Loucy (cell line): ENCODE results near the gene GRB10.

ENCODE experiments used
- H2AFZ ChIP-seq: fragments of 200-600 bp; sonication (generic); 2 replicates; pipeline ENCODE4 v1.6.0; 2016; ENCODE audit warnings: antibody characterized with exemption, mild to moderate bottlenecking, low read length, moderate library complexity
- H3F3A ChIP-seq: fragments of 200-600 bp; 2 replicates; pipeline ENCODE4 v1.6.0; 2016; ENCODE audit warnings: antibody characterized with exemption, low read depth, mild to moderate bottlenecking
- H3K27me3 ChIP-seq: fragments of 200-600 bp; sonication (generic); 2 replicates; pipeline ENCODE4 v1.6.1; 2014; ENCODE audit warnings: low read length, mild to moderate bottlenecking; ENCODE audit not compliant: insufficient read depth, poor library complexity, severe bottlenecking
- H3K36me3 ChIP-seq: fragments of 200-600 bp; sonication (generic); 2 replicates; pipeline ENCODE4 v1.6.1; 2016; ENCODE audit warnings: low read length; ENCODE audit not compliant: insufficient read depth
- H3K4me1 ChIP-seq: fragments of 200-600 bp; sonication (generic); 2 replicates; pipeline ENCODE4 v1.5.1; 2014; ENCODE audit warnings: low read length, mild to moderate bottlenecking; ENCODE audit not compliant: insufficient read depth, poor library complexity, severe bottlenecking
- H3K4me2 ChIP-seq: fragments of 200-600 bp; sonication (generic); 2 replicates; pipeline ENCODE4 v1.6.0; 2014; ENCODE audit warnings: antibody characterized with exemption, low read length, low read depth, mild to moderate bottlenecking; ENCODE audit not compliant: poor library complexity, severe bottlenecking
- H3K4me3 ChIP-seq: fragments of 200-600 bp; sonication (generic); 2 replicates; pipeline ENCODE4 v1.5.1; 2014; ENCODE audit warnings: low read length, mild to moderate bottlenecking, mixed read lengths; ENCODE audit not compliant: poor library complexity, severe bottlenecking
- H3K79me2 ChIP-seq: fragments of 200-600 bp; sonication (generic); 2 replicates; pipeline ENCODE4 v1.6.1; 2014; ENCODE audit warnings: low read length; ENCODE audit not compliant: insufficient read depth
- H3K9ac ChIP-seq: fragments of 200-600 bp; sonication (generic); 2 replicates; pipeline ENCODE4 v1.6.0; 2014; ENCODE audit warnings: mild to moderate bottlenecking, low read depth, low read length, moderate library complexity; ENCODE audit not compliant: poor library complexity, severe bottlenecking
- H3K9me2 ChIP-seq: fragments of 200-600 bp; sonication (generic); replicated peaks from 2 replicates; pipeline ENCODE4 v1.6.1; 2016; ENCODE audit warnings: low read depth, low read length, mixed read lengths
- H3K9me3 ChIP-seq: fragments of 200-600 bp; sonication (generic); 2 replicates; pipeline ENCODE4 v1.6.1; 2014; ENCODE audit warnings: mild to moderate bottlenecking, antibody characterized with exemption, low read length, low read depth; ENCODE audit not compliant: insufficient read depth
- H4K20me1 ChIP-seq: fragments of 200-600 bp; sonication (generic); 2 replicates; pipeline ENCODE4 v1.6.0; 2014; ENCODE audit warnings: antibody characterized with exemption, low read length, mild to moderate bottlenecking; ENCODE audit not compliant: insufficient read depth, poor library complexity, severe bottlenecking
- CTCF ChIP-seq: fragments of 200-600 bp; sonication (generic); conservative IDR thresholded peaks from 2 replicates; pipeline ENCODE4 v1.5.1; 2014; ENCODE audit warnings: mild to moderate bottlenecking, antibody characterized with exemption, low read length
- EZH2phosphoT487 ChIP-seq: fragments of 200-600 bp; IDR thresholded peaks from 2 replicates; pipeline ENCODE4 v1.6.1; 2018; ENCODE audit warnings: antibody characterized with exemption, mild to moderate bottlenecking, moderate library complexity, borderline replicate concordance

The GRB10 gene

GRCh38 chr7:50801907-50802306 is 19.2 kb upstream of the GRB10 start:
- no peaks in the 10 kb centered on the region for H4K20me1 ChIP-seq
- H3K9me3 ChIP-seq = no peaks in the 10 kb centered on the region

GRCh38 chr7:50799873-50800272 is 17.2 kb upstream of the GRB10 start:
- H3K27me3 ChIP-seq = no peaks in the 10 kb centered on the region
- H3K9me2 ChIP-seq = no peaks in the 10 kb centered on the region
- H3K4me3 ChIP-seq = no peak overlapping the region
- H4K20me1 ChIP-seq = no peaks in the 10 kb centered on the region
- no peak overlapping the region for H2AFZ ChIP-seq
- no peaks in the 10 kb centered on the region for H3K4me1 ChIP-seq
- H3K9ac ChIP-seq = no peak overlapping the region
- no peak overlapping the region for H3K4me2 ChIP-seq
- no peaks in the 10 kb centered on the region for H3K79me2 ChIP-seq
- TF ChIP-seq CTCF (no peak), EZH2phosphoT487 (no peak)
- H3F3A ChIP-seq = no peaks in the 10 kb centered on the region
- H3K9me3 ChIP-seq = no peaks in the 10 kb centered on the region
- H3K36me3 ChIP-seq = no peaks in the 10 kb centered on the region

More at GRCh38 chr7:50801907-50802306, 19.2 kb upstream of the GRB10 start:
- H3K9me2 ChIP-seq = no peaks in the 10 kb centered on the region
- no peaks in the 10 kb centered on the region for H3K36me3 ChIP-seq
- TF ChIP-seq EZH2phosphoT487 = no peak
- no peak for TF ChIP-seq CTCF
- H2AFZ ChIP-seq = no peak overlapping the region
- no peak overlapping the region for H3K4me3 ChIP-seq
- H3F3A ChIP-seq = no peaks in the 10 kb centered on the region
- no peaks in the 10 kb centered on the region for H3K27me3 ChIP-seq
- no peak overlapping the region for H3K9ac ChIP-seq
- no peak overlapping the region for H3K4me2 ChIP-seq
- H3K79me2 ChIP-seq = no peaks in the 10 kb centered on the region
- H3K4me1 ChIP-seq = no peaks in the 10 kb centered on the region

GRCh38 chr7:50798126-50798525 is 15.4 kb upstream of the GRB10 start:
- Histone ChIP-seq H3F3A (no peaks in the 10 kb centered on the region), H3K4me1 (no peaks in the 10 kb centered on the region), H3K9ac (no peak overlapping the region), H4K20me1 (no peaks in the 10 kb centered on the region), H3K27me3 (no peaks in the 10 kb centered on the region), H3K36me3 (no peaks in the 10 kb centered on the region), H3K4me3 (no peak overlapping the region), H3K4me2 (no peak overlapping the region), H2AFZ (no peak overlapping the region), H3K9me3 (no peaks in the 10 kb centered on the region), H3K9me2 (no peaks in the 10 kb centered on the region), H3K79me2 (no peaks in the 10 kb centered on the region)
- TF ChIP-seq CTCF (no peak), EZH2phosphoT487 (no peak)
